ENCODE measurements around the gene APOBEC2. TPM values are rescaled to one million over a fixed set of nuclear protein-coding genes. Genes with fewer than 3 reads are reported as not detected.

APOBEC2 gene
- total and polyA plus RNA-seq, 9 of the 15 experiments (the other 6 are each of a cell fraction or from before 2014, with no cell fraction given): 0.25 to 1.6 TPM; not detected in 7

DNA sequence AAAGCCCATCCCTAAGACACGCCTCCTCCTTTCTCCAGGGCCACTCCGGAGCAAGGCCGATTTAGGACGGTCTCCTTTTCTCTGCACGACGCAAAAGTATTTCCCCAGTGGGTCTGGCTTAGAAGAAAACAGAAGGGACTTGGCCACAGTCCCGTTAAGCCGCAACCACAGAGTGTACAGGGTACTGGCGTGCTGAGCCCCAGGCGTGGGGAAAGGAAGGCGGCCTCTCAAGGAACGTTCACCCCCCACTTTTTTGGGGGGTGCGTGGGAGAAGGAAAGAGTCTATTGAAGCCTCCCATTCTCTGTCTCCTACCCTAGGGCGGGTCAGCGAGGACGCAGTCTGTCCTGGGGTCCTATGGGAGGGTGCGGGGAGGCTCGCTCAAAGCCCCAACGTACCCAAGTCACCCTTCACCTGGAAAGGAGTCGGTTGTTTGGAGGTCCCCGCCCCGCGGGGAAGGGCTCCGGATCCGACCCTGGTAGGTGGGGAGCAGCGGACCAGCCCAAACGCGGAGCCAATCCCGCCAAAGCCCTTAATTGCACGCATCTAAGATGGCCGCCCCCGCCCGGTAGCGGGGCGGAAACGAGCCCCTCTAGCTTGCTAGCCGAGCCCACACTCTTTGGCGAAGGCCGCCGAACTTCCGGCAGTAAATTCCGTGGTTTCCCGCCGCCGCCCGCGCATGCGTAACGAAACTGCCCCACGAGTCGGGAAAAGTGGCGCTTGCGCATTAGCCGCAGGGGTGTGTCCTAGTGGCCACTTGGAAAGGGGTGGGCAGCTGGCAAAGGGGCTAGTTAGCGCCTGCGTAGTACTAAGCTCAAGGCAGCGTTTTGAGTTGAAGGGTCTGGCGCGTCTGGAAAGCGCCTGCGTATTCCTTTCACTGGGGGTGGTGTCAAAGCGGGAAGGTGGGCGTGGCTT lies 19.2 kb downstream of the APOBEC2 start, which contains the start of gene OARD1 (continued):
- TF ChIP-seq FOS (IDR thresholded peaks at IDR 0.05; ENCODE audit: extremely low read depth, insufficient read length) (no peak), AFF1 (IDR thresholded peaks at IDR 0.05; ENCODE audit: low read depth in 1 of 2, partially characterized antibody in 2 of 2) (peak; percentile 36 to 68), JUNB (CRISPR knock-in tag; conservative IDR thresholded peaks at IDR 0.05) (no peak), NR1H2 (CRISPR knock-in tag; IDR thresholded peaks at IDR 0.05) (peak; percentile 85; the same call in 1 of the 2 replicates), RBFOX2 (IDR thresholded peaks at IDR 0.05; ENCODE audit: low read depth, low read length) (peak; percentile 81), ZNF146 (CRISPR knock-in tag; IDR thresholded peaks at IDR 0.05; ENCODE audit: unreplicated experiment) (no peak), TEAD1 (CRISPR knock-in tag; IDR thresholded peaks at IDR 0.05) (peak in 1 of 2 experiments; percentile 96; a peak in 2 of 4 replicates), ZNF668 (CRISPR knock-in tag; IDR thresholded peaks at IDR 0.05) (peak; percentile 56; the same call in 1 of the 2 replicates), TGIF2 (CRISPR knock-in tag; IDR thresholded peaks at IDR 0.05) (no peak), CTBP1 (IDR thresholded peaks at IDR 0.05; ENCODE audit: borderline replicate concordance) (0 out of 2 replicates have a peak, but pooled peaks have one; percentile 44), SRSF1 (IDR thresholded peaks at IDR 0.05; ENCODE audit: low read depth, low read length) (no peak), ZNF778 (CRISPR knock-in tag; IDR thresholded peaks at IDR 0.05) (no peak), TRIM25 (IDR thresholded peaks at IDR 0.05; ENCODE audit: borderline replicate concordance) (no peak), ATF4 (CRISPR knock-in tag; IDR thresholded peaks at IDR 0.05) (0 out of 2 replicates have a peak, but pooled peaks have one; percentile 8), NEUROD1 (IDR thresholded peaks at IDR 0.05; ENCODE audit: borderline replicate concordance, low read depth, low read length, partially characterized antibody) (peak; percentile 18), HNRNPUL1 (IDR thresholded peaks at IDR 0.05; ENCODE audit: low read length) (no peak), FOSL1 (tag; conservative IDR thresholded peaks at IDR 0.05) (0 out of 2 replicates have a peak, but pooled peaks have one; percentile 11), GABPA (tag; conservative IDR thresholded peaks at IDR 0.05; ENCODE audit: low read depth) (peak; percentile 99), KDM4B (IDR thresholded peaks at IDR 0.05; ENCODE audit: borderline replicate concordance in 2 of 2, low read depth in 1 of 2) (peak in 1 of 2 experiments; percentile 52; a peak in 1 of 4 replicates), PHF8 (IDR thresholded peaks at IDR 0.05; ENCODE audit: borderline replicate concordance, low read length) (peak; percentile 96)

Measured in K562 (cell line).